T-helper 1 cell treated with Interleukin-12 subunit alpha and Interleukin-12 subunit beta and Interleukin-4 antibody, amounts not matched to agents 30 ng/mL and 1 ng/mL, for 36 hours (primary cell): ENCODE results near the gene CCDC61. TPM values are rescaled to one million over a fixed set of nuclear protein-coding genes. Genes with fewer than 3 reads are reported as not detected.

Experiments
- intact Hi-C: fragments of 100-400 bp; cut with micrococcal nuclease; formaldehyde crosslinking; loops from one replicate; pipeline ENCODE4 v1.15.1; 2024
- total RNA-seq: library from RNA; stranded (reverse); gene quantifications from 2 replicates; pipeline ENCODE4 v1.2.3, GENCODE V29; 2022

Gene CCDC61
- total RNA-seq: 24.2 and 24.8 TPM in 2 replicates

- intact Hi-C loops: loop anchor here (1.0 to 10.0 kb wide), 12 partner anchors 20 to 817 kb away; partner anchors contain the start of genes BLOC1S3, IRF2BP1, MYPOP and PPM1N
Measured at GRCh38 chr19:45994998-45995714, at the start of gene CCDC61. CCDC61 (plus strand) TSS chr19:45995467; CDS start chr19:46003019, 7,552 bp downstream.

DNA sequence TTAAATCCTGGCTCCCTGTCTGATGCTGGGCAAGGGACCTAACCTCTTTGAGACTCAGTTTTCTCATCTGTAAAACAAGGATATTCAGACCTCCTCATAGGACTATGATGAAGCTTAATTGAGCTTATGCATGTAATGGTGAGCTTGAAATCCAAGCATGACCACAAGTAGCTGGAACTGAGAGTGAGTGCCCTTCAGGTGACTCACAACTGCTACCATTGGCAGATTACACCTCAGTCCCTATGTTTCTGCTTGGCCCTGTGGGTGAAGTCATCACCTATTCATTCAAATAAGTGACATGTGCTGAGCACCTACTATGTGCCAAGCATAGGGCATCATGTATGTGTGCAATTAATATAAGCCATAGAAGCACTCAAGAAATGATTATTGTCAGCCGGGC lies 47.3 kb upstream of the CCDC61 start:
- intact Hi-C loops: no loop called here

DNA sequence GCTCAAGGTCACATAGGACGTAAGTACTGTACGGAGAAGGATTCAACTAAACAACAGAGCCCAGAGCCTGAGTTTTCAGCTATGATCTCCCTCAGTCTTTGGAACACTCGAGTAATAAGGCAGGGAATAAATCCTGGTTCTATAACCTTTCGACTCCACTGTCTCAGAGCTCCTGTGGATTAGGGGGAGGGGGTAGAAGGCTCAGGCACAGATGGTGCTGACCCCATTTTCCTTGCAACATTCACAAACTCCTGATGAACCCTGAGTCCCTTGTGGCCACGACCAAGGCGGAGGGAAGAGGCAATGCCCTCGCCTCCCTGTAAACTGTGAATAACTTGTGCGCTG lies 43.0 kb upstream of the CCDC61 start:
- intact Hi-C loops: no loop called here

GRCh38 chr19:45952686-45953505 lies 42.4 kb upstream of the CCDC61 start:
- intact Hi-C loops: loop anchor here (1.0 kb wide), 1 partner anchor 42 kb away; the partner anchor contains the start of gene CCDC61

- intact Hi-C loops: loop anchor here (1.0 kb wide), 1 partner anchor 42 kb away; the partner anchor contains the start of gene CCDC61
Measured at GRCh38 chr19:45953676-45954075, 41.6 kb upstream of the CCDC61 start.

DNA sequence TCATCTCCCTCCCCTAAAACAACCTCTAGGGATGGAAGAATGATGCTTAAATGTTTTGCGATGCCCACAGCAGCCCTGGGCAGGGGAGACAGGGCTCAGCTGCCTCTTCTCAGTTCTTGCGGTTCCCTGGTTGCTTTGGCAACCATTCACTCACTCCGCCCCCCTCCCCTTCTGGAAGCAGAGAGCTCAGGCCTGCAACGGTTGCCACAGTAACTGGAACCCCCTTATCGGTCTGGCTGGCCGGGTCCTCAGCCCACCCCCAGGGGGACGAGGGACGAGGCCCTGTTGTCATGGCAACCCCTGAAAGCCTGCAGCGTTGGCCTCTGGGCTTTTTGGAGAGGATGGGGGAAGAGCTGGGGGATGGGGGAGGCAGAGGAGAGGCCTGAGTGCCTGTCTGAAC lies 41.1 kb upstream of the CCDC61 start:
- intact Hi-C loops: no loop called here

- intact Hi-C loops: no loop called here
Measured at GRCh38 chr19:45955905-45956608, 39.2 kb upstream of the CCDC61 start.

GRCh38 chr19:45958320-45958719 lies 36.9 kb upstream of the CCDC61 start:
- intact Hi-C loops: no loop called here

- intact Hi-C loops: no loop called here
Measured at GRCh38 chr19:45958769-45959516, 36.3 kb upstream of the CCDC61 start.

GRCh38 chr19:45959517-45960025 lies 35.7 kb upstream of the CCDC61 start:
- intact Hi-C loops: no loop called here

GRCh38 chr19:45960595-45961235 lies 34.6 kb upstream of the CCDC61 start:
- intact Hi-C loops: no loop called here

DNA sequence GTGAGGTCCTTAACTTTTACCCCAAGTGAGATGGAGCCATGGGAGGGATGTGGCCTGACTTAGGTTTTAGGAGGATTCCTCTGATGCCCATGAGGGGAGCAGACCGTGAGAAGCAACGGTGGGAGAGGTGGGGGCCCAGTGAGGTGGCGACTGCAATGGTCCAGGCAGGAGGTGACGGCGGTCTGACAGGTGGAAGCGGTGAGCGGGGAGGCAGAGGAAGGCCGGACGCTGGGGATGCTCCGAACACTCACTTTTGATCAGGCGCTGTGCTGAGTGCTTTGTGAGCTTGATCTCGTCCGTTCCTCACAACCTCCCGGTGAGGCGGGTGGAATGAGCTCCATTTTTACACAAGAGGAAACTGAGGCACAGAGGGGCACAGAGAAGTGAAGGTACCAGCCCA lies 33.2 kb upstream of the CCDC61 start:
- intact Hi-C loops: no loop called here

- intact Hi-C loops: no loop called here
Measured at GRCh38 chr19:45967246-45967645, 28.0 kb upstream of the CCDC61 start.

GRCh38 chr19:45968626-45969025 lies 26.6 kb upstream of the CCDC61 start:
- intact Hi-C loops: no loop called here

GRCh38 chr19:45969676-45970075 lies 25.6 kb upstream of the CCDC61 start:
- intact Hi-C loops: no loop called here

DNA sequence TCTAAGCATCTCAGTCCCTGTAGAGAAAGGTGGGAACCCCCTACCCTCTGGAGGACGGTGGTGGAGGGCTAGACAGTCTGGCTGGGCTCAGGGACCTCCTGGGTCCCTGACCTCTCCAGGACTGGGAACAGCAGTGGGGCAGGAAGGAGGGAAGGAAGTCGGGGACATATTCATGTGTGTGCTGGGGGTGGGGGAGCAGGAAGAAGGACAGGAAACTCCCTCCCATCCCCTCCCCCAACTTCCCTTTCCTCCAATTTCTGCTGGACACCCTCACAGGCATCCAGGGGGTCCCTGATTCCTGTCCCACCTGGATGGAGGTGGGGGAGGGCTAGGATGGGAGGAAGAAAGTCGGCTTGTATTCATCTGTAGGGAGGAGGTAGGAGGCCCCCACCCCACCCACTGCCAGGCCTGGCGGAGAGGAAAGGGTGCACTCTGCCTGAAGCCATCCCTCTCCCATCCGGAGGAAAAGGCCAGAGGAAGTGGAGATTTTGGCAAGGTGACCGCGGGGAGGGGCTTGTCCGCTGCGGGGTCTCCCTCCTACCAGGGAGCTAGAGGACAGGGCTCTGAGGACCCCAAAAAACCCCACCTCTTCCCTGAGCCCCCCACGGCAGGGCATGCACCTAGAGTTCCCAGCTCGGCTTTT lies 23.9 kb upstream of the CCDC61 start:
- intact Hi-C loops: no loop called here

- intact Hi-C loops: no loop called here
Measured at GRCh38 chr19:45972081-45972946, 23.0 kb upstream of the CCDC61 start.

DNA sequence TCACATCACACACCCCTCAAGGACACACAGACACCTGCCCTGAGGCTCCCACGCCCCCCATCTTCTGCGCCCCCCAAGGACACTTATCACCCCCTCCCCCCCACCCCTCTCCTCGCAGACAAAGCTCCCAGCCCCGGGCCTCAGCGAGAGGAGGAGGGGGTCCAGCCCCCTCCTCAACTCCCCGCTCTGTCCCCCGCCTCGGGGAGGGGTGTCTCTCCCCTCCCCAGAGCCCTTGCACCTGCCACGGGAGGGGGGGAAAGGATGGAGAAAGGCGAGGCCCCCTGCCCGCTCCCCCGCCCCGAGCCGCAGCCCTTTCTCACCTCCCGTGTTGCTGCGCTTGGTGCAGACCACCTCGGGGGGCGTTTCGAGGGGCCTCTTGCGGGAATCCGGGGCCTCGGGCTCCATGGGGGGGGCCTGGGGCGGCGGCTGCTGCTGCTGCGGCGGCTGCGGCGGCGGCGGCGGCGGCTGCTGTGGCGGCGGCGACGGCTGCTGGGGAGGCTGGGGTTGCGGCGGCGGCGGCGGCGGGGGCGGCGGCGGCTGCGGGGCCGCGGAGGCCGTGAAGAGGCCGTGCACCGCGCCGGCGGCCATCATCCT lies 22.2 kb upstream of the CCDC61 start:
- intact Hi-C loops: no loop called here
